NCI-H1105 treated with DMSO at 0.1 percent for 48 hours (cell line): Measurements from ENCODE around the gene SMIM14.

ENCODE experiments used
- DNase-seq: peaks from one replicate; lab custom pipeline; 2025; lab: John Stamatoyannopoulos, UW

SMIM14 gene

DNA sequence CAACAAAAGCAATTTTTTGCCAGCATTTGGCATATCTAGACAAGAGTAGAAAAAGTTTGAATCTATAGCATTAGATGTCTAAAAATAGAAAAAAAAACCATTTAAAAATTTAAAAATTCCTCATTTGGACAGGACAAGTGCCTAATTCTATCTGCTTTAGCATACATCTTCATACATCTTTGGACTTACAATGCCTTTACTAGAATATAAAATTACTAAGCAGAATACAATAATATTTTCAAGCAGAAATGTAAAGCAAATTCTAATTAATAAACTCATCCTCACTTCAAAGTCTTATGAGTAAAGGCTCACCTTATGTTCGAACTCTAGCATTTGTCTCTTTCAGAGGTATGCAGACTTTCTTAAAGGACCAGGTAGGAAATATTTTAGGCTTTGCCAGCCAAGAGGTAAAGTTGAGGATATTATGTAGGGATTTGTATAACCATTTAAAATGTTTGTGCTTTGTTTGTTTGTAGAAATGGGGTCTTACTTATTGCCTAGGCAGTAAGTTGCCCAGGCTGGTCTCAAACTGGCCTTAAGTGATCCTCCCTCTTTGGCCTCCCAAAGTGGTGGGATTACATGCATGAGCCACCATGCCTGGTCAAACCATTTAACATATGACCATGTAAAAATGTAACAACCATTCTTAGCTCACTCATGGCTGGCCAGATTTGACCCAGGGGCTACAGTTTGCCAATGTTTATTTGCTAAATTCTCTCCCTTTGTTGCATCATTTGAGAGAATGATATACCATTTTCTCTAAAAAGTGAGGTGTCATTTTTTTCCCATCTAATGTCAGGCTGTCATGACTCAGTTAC is 140.5 kb downstream of the SMIM14 start:
- DNase-seq, result no peak
